Endodermal cell (in vitro differentiated cells): Measurements from ENCODE around the gene ARCN1. TPM values are rescaled to one million over a fixed set of nuclear protein-coding genes. Genes with fewer than 3 reads are reported as not detected.

Experiments used
- DNase-seq: peaks from one replicate; pipeline ENCODE4 v3.0.0-alpha.2; 2017
- H3K27ac ChIP-seq: 2 replicates; pipeline ENCODE4 v1.5.1; 2013; ENCODE audit warnings: mild to moderate bottlenecking, low read depth, low read length, moderate library complexity
- H3K27me3 ChIP-seq: 2 replicates; pipeline ENCODE4 v1.6.1; 2013; ENCODE audit warnings: mild to moderate bottlenecking, low read length, moderate library complexity; ENCODE audit not compliant: insufficient read depth, control insufficient read depth, poor library complexity, severe bottlenecking
- H3K36me3 ChIP-seq: 2 replicates; pipeline ENCODE4 v1.7.0; 2013; ENCODE audit warnings: mild to moderate bottlenecking, low read length, moderate library complexity; ENCODE audit not compliant: control insufficient read depth, insufficient read depth
- H3K4me1 ChIP-seq: one replicate; pipeline ENCODE4 v1.7.0; 2013; ENCODE audit warnings: low read length; ENCODE audit not compliant: control insufficient read depth, insufficient read depth
- H3K4me3 ChIP-seq: 2 replicates; pipeline ENCODE4 v1.5.1; 2013; ENCODE audit warnings: mild to moderate bottlenecking, low read length, moderate library complexity
- H3K9ac ChIP-seq: 2 replicates; pipeline ENCODE4 v1.6.1; 2013; ENCODE audit warnings: mild to moderate bottlenecking, low read length, moderate library complexity; ENCODE audit not compliant: poor library complexity, severe bottlenecking; ENCODE audit errors: extremely low read depth
- H3K9me3 ChIP-seq: 2 replicates; pipeline ENCODE4 v1.6.1; 2013; ENCODE audit warnings: mild to moderate bottlenecking, low read length, moderate library complexity; ENCODE audit not compliant: control insufficient read depth
- H3K27ac Mint-ChIP-seq: 2 replicates; pipeline ENCODE4 v1.8.0; 2020; ENCODE audit warnings: mixed read lengths
- H3K27me3 Mint-ChIP-seq: 2 replicates; pipeline ENCODE4 v1.8.0; 2021; ENCODE audit warnings: mild to moderate bottlenecking, mixed read lengths; ENCODE audit not compliant: insufficient read depth
- H3K36me3 Mint-ChIP-seq: 2 replicates; pipeline ENCODE4 v1.8.0; 2020; ENCODE audit warnings: low read depth, mixed read lengths
- H3K4me1 Mint-ChIP-seq: 2 replicates; pipeline ENCODE4 v1.8.0; 2020; ENCODE audit warnings: mixed read lengths
- H3K4me3 Mint-ChIP-seq: 2 replicates; pipeline ENCODE4 v1.8.0; 2020; ENCODE audit warnings: mild to moderate bottlenecking, moderate library complexity, mixed read lengths
- H3K9me3 Mint-ChIP-seq: 2 replicates; pipeline ENCODE4 v1.8.0; 2020; ENCODE audit warnings: mild to moderate bottlenecking, mixed read lengths
- CTCF ChIP-seq: fragments of 200-600 bp; sonication (generic); conservative IDR thresholded peaks from 2 replicates; pipeline ENCODE4 v1.5.0; 2021; ENCODE audit warnings: antibody characterized with exemption, mild to moderate bottlenecking
- WGBS, 2 experiments: methylation state at CpG; one replicate each; pipeline versions ENCODE4 v1.1.5 to v1.1.7; 2013; ENCODE audit warnings: missing lambda C conversion rate in 2 of 2, mixed read lengths in 1 of 2; ENCODE audit not compliant: insufficient coverage in 1 of 2, insufficient read length in 1 of 2; 5-methylcytosine and 5-hydroxymethylcytosine counted together
- total RNA-seq, 2 donors: library from RNA; stranded (reverse); fragmentation: NEBNext Ultra II Directional in 1 of 2; extraction: Animal tissue kit (Norgen Biotek cat#: 25700) in 1 of 2; gene quantifications; 2 replicates in 1 of 2; 3 replicates in 1 of 2; pipeline ENCODE4 v1.2.1, GENCODE V29; 2021

The ARCN1 gene
- total RNA-seq, 2 donors from 2014 or later: 130 to 161 TPM

GRCh38 chr11:118615976-118616371 lies 43.8 kb downstream of the ARCN1 start:
- Mint-ChIP-seq H3K27ac (peak overlapping the region; percentile 71), H3K9me3 (no peaks in the 10 kb centered on the region), H3K4me3 (no peak overlapping the region), H3K4me1 (peaks cover 39% of the 10 kb centered on the region), H3K27me3 (peaks cover 55% of the 10 kb centered on the region), H3K36me3 (no peaks in the 10 kb centered on the region)
- no peaks in the 10 kb centered on the region for H3K9me3 ChIP-seq
- peaks cover 13% of the 10 kb centered on the region for H3K4me1 ChIP-seq
- peak overlapping the region; percentile 62 for H3K27ac ChIP-seq
- peak; percentile 81 for DNase-seq
- peak overlapping the region; percentile 44 for H3K4me3 ChIP-seq
- WGBS, 2 experiments: 83% methylated on average over 5 of the region's 5 CpGs; no CpG with 5 or more reads in 1 of the 2 experiments
- no peak for TF ChIP-seq CTCF
- no peaks in the 10 kb centered on the region for H3K36me3 ChIP-seq
- peak overlapping the region; percentile 31 for H3K9ac ChIP-seq
- H3K27me3 ChIP-seq: peaks cover 36% of the 10 kb centered on the region

GRCh38 chr11:118618115-118618990 lies 46.1 kb downstream of the ARCN1 start:
- Mint-ChIP-seq H3K27ac (no peak overlapping the region), H3K4me3 (no peak overlapping the region), H3K36me3 (no peaks in the 10 kb centered on the region), H3K9me3 (no peaks in the 10 kb centered on the region), H3K4me1 (peaks cover 53% of the 10 kb centered on the region), H3K27me3 (peaks cover 35% of the 10 kb centered on the region)
- DNase-seq: peak; percentile 55
- Histone ChIP-seq H3K4me1 (peaks cover 13% of the 10 kb centered on the region), H3K4me3 (no peak overlapping the region), H3K27me3 (peaks cover 12% of the 10 kb centered on the region), H3K9me3 (no peaks in the 10 kb centered on the region), H3K27ac (peak overlapping the region; percentile 84), H3K9ac (no peak overlapping the region), H3K36me3 (no peaks in the 10 kb centered on the region)
- WGBS, 2 experiments: 69 to 88% methylated on average over 8 to 10 of the region's 11 CpGs
- no peak for TF ChIP-seq CTCF

- H3K4me1 Mint-ChIP-seq: peaks cover 51% of the 10 kb centered on the region
- H3K9me3 Mint-ChIP-seq: no peaks in the 10 kb centered on the region
- peaks cover 29% of the 10 kb centered on the region for H3K27me3 Mint-ChIP-seq
- no peak overlapping the region for H3K9ac ChIP-seq
- DNase-seq: peak; percentile 46
- no peaks in the 10 kb centered on the region for H3K36me3 ChIP-seq
- H3K4me3 ChIP-seq: no peak overlapping the region
- H3K36me3 Mint-ChIP-seq: no peaks in the 10 kb centered on the region
- peaks cover 6% of the 10 kb centered on the region for H3K27me3 ChIP-seq
- no peak overlapping the region for H3K27ac Mint-ChIP-seq
- H3K4me3 Mint-ChIP-seq: no peak overlapping the region
- H3K4me1 ChIP-seq: peaks cover 13% of the 10 kb centered on the region
- peak overlapping the region; percentile 84 for H3K27ac ChIP-seq
- WGBS, 2 experiments: 68 to 70% methylated on average over 3 to 4 of the region's 4 CpGs
- no peak for TF ChIP-seq CTCF
- H3K9me3 ChIP-seq: no peaks in the 10 kb centered on the region
These were observed 46.8 kb downstream of the ARCN1 start for GRCh38 chr11:118618991-118619375.
